ENCODE results near the gene CAMKMT. TPM values are rescaled to one million over a fixed set of nuclear protein-coding genes. Genes with fewer than 3 reads are reported as not detected.

CAMKMT gene
- total RNA-seq, 1 donor: 15.0 TPM

DNA sequence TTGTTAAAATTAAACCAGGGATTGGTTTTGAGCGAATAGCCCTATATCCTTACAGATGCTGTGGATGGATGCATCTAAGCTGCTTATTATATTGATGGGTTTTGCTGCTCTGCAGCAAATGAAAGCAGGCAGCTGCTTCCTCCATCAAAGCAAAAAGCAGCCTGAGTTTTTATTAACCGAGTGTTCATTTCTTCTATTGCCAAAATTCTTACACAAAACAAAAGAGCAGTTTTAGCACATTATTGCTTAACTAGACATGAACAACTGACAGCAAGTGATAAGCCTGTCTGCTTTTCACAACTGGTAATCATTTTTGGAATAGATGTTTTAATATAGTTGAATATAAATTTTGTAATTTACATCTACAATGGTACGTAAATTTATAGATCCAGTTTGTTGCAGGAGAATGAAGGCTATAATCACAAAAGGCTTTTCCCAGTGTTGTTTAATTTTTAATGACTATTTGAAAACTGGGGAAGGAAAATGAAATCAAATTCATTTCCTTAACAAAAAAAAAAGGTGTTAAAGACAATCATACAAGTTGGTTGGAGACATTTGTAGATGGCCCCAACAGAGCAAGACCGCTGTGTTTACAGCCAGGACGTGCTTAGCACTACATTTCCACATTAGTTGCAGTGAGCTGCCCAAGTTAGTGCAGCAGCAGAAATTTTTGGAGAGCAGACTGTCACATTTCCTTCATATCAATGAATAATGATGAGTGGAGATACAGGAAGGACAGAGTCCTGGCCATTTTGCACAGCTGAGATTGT lies 326.1 kb downstream of the CAMKMT start:
- no peak for DNase-seq (ENCODE audit: low read depth)
- TF ChIP-seq, protein P1, sequence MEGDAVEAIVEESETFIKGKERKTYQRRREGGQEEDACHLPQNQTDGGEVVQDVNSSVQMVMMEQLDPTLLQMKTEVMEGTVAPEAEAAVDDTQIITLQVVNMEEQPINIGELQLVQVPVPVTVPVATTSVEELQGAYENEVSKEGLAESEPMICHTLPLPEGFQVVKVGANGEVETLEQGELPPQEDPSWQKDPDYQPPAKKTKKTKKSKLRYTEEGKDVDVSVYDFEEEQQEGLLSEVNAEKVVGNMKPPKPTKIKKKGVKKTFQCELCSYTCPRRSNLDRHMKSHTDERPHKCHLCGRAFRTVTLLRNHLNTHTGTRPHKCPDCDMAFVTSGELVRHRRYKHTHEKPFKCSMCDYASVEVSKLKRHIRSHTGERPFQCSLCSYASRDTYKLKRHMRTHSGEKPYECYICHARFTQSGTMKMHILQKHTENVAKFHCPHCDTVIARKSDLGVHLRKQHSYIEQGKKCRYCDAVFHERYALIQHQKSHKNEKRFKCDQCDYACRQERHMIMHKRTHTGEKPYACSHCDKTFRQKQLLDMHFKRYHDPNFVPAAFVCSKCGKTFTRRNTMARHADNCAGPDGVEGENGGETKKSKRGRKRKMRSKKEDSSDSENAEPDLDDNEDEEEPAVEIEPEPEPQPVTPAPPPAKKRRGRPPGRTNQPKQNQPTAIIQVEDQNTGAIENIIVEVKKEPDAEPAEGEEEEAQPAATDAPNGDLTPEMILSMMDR (IDR thresholded peaks at IDR 0.05; ENCODE audit: insufficient read depth, low read length): no peak
- no peak overlapping the region for H3K4me3 ChIP-seq (ENCODE audit: low read depth, low read length)

DNA sequence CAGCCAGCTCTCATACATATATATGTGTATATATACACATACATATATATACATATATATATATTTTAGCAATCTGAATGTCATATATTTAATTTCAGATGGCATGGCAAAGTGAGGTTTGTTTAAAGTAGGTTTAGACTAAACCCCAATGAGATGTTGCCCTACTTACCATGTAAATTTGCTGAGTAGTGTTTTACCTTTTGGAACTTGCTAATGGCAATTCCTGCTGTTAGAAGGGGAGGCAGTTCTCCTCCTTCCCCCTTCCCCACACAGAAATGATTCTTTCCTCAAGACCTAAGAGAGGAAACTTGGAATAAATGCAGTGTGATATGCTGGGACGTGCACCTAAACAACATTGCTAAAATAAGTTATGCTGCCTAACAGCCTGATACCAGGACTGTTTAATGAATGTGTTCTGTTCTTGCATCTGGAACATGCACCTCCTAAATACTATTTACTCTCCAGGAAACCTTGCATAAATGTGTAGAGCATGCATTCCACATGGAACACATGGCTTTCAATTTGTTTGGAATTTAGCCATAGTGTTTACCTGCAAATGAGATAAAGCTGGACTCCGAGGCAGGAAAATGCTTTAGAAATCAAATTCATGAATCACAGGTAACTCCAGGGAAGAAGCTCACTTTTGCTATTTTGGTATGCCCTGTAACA lies 326.8 kb downstream of the CAMKMT start:
- no peak overlapping the region for H3K4me3 ChIP-seq (ENCODE audit: low read depth, low read length)
- DNase-seq (ENCODE audit: low read depth): no peak

DNA sequence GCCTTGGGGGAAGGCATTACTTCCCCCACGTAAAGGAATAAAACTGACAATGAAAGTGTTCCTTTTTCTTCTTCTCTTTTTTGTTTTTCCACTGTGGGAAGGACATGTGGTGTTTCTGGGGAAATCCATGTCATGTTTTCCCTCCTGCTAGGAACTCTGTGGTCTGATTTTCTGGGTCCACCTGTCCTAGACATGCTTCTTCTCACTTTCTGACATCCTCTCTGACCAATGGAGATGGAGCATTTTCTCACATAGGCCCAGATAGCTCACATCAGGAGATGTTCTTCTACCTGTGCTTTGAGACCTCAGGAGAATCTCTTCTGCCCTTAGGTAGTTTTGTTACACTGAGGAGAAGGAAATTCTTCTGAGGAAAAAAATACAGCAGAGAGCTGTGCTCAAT lies 327.8 kb downstream of the CAMKMT start:
- no peak overlapping the region for H3K4me3 ChIP-seq (ENCODE audit: low read depth, low read length)
- TF ChIP-seq, protein P1 (IDR thresholded peaks at IDR 0.05; ENCODE audit: insufficient read depth, low read length): no peak
- DNase-seq (ENCODE audit: low read depth): no peak

More for the DNA sequence above, 326.8 kb downstream of the CAMKMT start:
- TF ChIP-seq, protein P1 (IDR thresholded peaks at IDR 0.05; ENCODE audit: insufficient read depth, low read length): no peak

DNA sequence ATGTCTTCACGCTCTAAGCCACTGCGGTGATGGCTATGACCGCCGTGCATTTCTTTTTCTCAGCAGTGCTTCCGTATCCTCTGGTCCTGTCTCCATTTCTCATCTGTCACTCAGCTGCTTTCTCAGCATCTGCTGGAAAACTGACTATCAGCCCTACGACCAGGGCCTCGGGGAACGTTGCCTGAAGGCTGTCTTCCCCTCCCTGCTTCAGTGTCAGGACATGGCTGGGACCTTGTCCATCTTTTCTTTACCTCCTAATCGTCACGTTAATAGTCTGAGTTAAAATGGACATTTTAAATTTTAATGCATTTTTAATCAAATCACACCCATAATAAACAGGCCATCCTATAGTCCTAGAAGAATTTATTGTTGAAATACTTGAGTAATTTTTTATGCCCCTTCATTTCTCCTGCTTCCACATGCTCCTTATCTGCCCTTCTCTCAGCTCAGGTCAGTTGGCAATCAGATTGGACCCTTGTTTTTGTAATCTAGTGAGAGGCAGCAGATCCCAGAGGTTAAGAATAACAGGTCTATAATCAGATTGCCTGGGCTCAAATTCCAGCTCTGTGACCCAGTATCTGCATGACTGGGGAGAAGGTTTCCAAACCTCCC lies 329.5 kb downstream of the CAMKMT start:
- no peak for DNase-seq (ENCODE audit: low read depth)
- TF ChIP-seq, protein P1 (IDR thresholded peaks at IDR 0.05; ENCODE audit: insufficient read depth, low read length): no peak
- no peak overlapping the region for H3K4me3 ChIP-seq (ENCODE audit: low read depth, low read length)

DNA sequence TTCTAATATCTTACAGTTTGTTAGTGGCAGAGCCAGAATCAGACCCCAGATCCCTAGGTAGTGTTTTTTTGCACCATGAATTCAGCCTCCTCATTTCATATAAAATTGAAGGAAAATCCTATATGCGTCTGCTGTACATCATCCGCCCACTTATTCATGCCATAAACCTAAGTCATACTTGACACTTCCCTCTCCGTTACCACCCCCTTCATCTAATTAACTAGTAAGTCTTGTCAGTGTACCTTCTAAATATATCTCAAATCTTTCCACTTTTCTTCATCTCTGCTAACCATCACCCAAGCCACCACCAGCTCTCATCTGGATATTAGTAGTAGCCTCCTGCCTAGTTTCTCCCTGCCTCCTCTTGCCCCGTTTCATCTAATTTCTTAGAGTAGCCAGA lies 331.1 kb downstream of the CAMKMT start:
- TF ChIP-seq, protein P1 (IDR thresholded peaks at IDR 0.05; ENCODE audit: insufficient read depth, low read length): no peak
- no peak overlapping the region for H3K4me3 ChIP-seq (ENCODE audit: low read depth, low read length)
- no peak for DNase-seq (ENCODE audit: low read depth)

DNA sequence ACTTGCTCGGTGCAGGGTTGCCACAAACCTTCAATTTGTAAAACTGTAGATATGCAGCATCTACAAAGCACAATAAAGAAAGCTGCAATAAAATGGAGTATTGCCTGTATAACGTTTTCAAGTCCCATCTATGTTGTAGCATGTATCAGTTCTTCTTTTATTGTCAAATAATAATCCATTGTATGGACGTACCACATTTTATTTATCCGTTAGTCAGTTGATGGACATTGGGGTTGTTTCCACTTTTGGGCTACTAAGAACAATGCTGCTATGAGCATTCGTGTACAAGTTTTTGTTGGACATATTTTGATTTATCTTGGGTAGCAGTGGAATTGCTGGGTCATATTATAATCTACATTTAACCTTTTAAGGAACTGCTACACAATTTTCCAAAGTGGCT lies 339.1 kb downstream of the CAMKMT start:
- no peak for DNase-seq (ENCODE audit: low read depth)

More for the DNA sequence above, 339.1 kb downstream of the CAMKMT start:
- TF ChIP-seq, protein P1 (IDR thresholded peaks at IDR 0.05; ENCODE audit: insufficient read depth, low read length): no peak
- no peak overlapping the region for H3K4me3 ChIP-seq (ENCODE audit: low read depth, low read length)

Measured in fibroblast of the aortic adventitia (primary cell).